ENCODE results near the gene VTI1B.
A peak's percentile ranks its signal among the peaks of the same experiment; 100 is the strongest.

VTI1B gene

DNA sequence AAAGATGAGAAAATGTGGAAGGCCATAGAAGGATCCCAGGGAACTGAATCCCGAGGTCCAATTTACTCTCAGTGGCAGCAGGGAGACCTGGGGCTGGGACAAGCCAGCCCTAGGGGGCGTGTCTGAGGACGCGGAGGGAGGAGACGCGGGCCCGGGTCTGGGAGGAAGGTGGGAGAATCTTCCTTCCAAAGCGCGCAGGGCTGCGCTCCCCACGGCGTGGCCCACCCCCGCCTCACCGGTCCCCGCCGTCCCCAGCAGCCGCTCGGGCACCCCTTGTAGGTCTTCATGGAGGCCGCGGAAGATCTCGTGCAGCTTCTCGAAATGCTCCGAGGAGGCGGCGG is 323 bp downstream of the VTI1B start:
- peaks cover 31% of the 10 kb centered on the region for H3K36me3 ChIP-seq (ENCODE audit: insufficient read depth, low read depth, low read length)
- peak overlapping the region; percentile 90 for H3K9ac ChIP-seq (ENCODE audit: low read depth, low read length)
- peak overlapping the region; percentile 71 for H3K27ac ChIP-seq (ENCODE audit: low read length)
- no peaks in the 10 kb centered on the region for H3K4me1 ChIP-seq (ENCODE audit: insufficient read depth, low read length)
- peak overlapping the region; percentile 91 for H3K4me3 ChIP-seq (ENCODE audit: low read length)
- H3K9me3 ChIP-seq (ENCODE audit: insufficient read depth, low read depth, low read length), result no peaks in the 10 kb centered on the region
- H3K27me3 ChIP-seq (ENCODE audit: insufficient read depth, low read length), result no peaks in the 10 kb centered on the region

- Histone ChIP-seq H3K27me3 (ENCODE audit: insufficient read depth, low read length) (no peaks in the 10 kb centered on the region), H3K4me1 (ENCODE audit: insufficient read depth, low read length) (peaks cover 4% of the 10 kb centered on the region; the same call in 1 of the 2 replicates), H3K4me3 (ENCODE audit: low read length) (peak overlapping the region; percentile 91), H3K27ac (ENCODE audit: low read length) (no peak overlapping the region), H3K36me3 (ENCODE audit: insufficient read depth, low read depth, low read length) (peaks cover 24% of the 10 kb centered on the region), H3K9ac (ENCODE audit: low read depth, low read length) (peak overlapping the region; percentile 90; the same call in 1 of the 2 replicates), H3K9me3 (ENCODE audit: insufficient read depth, low read depth, low read length) (no peaks in the 10 kb centered on the region)
These were observed 981 bp downstream of the VTI1B start for GRCh38 chr14:67673451-67673850.

DNA sequence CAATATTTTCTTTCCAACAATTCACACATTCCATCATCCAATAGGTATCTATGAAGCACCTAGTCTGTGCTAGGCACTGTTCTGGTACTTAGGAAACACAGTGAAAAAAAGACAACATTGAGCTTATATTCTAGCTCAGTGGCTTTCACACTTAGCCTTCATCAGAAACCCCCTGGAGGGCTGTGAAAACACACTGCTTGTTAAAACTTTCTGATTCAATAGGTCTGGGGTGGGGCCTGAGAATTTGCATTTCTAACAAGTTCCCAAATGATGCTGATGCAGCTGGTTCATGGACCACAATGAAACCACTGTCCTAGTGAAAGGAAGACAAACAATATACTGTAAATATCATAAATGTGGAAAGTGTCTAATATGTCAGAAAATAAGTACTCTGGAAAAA is 5.9 kb downstream of the VTI1B start:
- peaks cover 4% of the 10 kb centered on the region; the same call in 1 of the 2 replicates for H3K4me1 ChIP-seq (ENCODE audit: insufficient read depth, low read length)
- H3K9me3 ChIP-seq (ENCODE audit: insufficient read depth, low read depth, low read length), result no peaks in the 10 kb centered on the region
- H3K27ac ChIP-seq (ENCODE audit: low read length), result no peak overlapping the region
- H3K9ac ChIP-seq (ENCODE audit: low read depth, low read length), result no peak overlapping the region
- no peak overlapping the region for H3K4me3 ChIP-seq (ENCODE audit: low read length)
- no peaks in the 10 kb centered on the region for H3K36me3 ChIP-seq (ENCODE audit: insufficient read depth, low read depth, low read length)
- no peaks in the 10 kb centered on the region for H3K27me3 ChIP-seq (ENCODE audit: insufficient read depth, low read length)

- no peaks in the 10 kb centered on the region for H3K27me3 ChIP-seq (ENCODE audit: insufficient read depth, low read length)
- H3K36me3 ChIP-seq (ENCODE audit: insufficient read depth, low read depth, low read length), result 0 out of 2 replicates have a peak, but pooled peaks cover 3% of the 10 kb centered on the region
- no peak overlapping the region for H3K27ac ChIP-seq (ENCODE audit: low read length)
- peaks cover 4% of the 10 kb centered on the region; the same call in 1 of the 2 replicates for H3K4me1 ChIP-seq (ENCODE audit: insufficient read depth, low read length)
- H3K4me3 ChIP-seq (ENCODE audit: low read length), result no peak overlapping the region
- no peaks in the 10 kb centered on the region for H3K9me3 ChIP-seq (ENCODE audit: insufficient read depth, low read depth, low read length)
- no peak overlapping the region for H3K9ac ChIP-seq (ENCODE audit: low read depth, low read length)
These were observed 7.5 kb downstream of the VTI1B start for GRCh38 chr14:67666750-67667449.

DNA sequence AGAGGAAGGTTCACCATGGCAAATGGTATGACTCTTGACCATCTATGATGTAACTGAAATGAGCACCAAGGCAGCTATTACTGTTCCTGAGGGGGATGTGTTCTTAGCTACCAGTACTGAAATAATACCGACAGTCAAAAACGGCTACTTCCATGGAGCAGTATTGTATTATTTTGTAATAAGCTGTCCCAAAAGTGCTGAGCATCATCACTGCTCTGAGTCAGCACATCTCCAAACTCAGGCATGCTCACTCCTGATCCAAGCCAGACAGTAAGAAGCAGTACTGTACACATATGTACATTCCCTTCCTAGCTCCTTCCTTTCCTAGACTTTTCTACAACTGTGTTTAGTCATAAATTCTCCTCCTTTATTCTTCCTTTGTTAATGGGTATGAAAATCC is 8.6 kb downstream of the VTI1B start:
- Histone ChIP-seq H3K9me3 (ENCODE audit: insufficient read depth, low read depth, low read length) (no peaks in the 10 kb centered on the region), H3K27ac (ENCODE audit: low read length) (no peak overlapping the region), H3K4me3 (ENCODE audit: low read length) (no peak overlapping the region), H3K9ac (ENCODE audit: low read depth, low read length) (no peak overlapping the region), H3K27me3 (ENCODE audit: insufficient read depth, low read length) (no peaks in the 10 kb centered on the region), H3K36me3 (ENCODE audit: insufficient read depth, low read depth, low read length) (0 out of 2 replicates have a peak, but pooled peaks cover 3% of the 10 kb centered on the region), H3K4me1 (ENCODE audit: insufficient read depth, low read length) (peaks cover 4% of the 10 kb centered on the region; the same call in 1 of the 2 replicates)

GRCh38 chr14:67663633-67664032 is 10.8 kb downstream of the VTI1B start:
- H3K4me3 ChIP-seq (ENCODE audit: low read length), result no peak overlapping the region
- H3K36me3 ChIP-seq (ENCODE audit: insufficient read depth, low read depth, low read length), result peaks cover 15% of the 10 kb centered on the region; the same call in 1 of the 2 replicates
- peaks cover under 1% of the 10 kb centered on the region; the same call in 1 of the 2 replicates for H3K4me1 ChIP-seq (ENCODE audit: insufficient read depth, low read length)
- H3K27ac ChIP-seq (ENCODE audit: low read length), result no peak overlapping the region
- H3K9ac ChIP-seq (ENCODE audit: low read depth, low read length), result no peak overlapping the region
- no peaks in the 10 kb centered on the region for H3K27me3 ChIP-seq (ENCODE audit: insufficient read depth, low read length)
- H3K9me3 ChIP-seq (ENCODE audit: insufficient read depth, low read depth, low read length), result no peaks in the 10 kb centered on the region

GRCh38 chr14:67653651-67654280 is 20.7 kb downstream of the VTI1B start:
- Histone ChIP-seq H3K9me3 (ENCODE audit: insufficient read depth, low read depth, low read length) (no peaks in the 10 kb centered on the region), H3K27ac (ENCODE audit: low read length) (no peak overlapping the region), H3K4me1 (ENCODE audit: insufficient read depth, low read length) (no peaks in the 10 kb centered on the region), H3K4me3 (ENCODE audit: low read length) (no peak overlapping the region), H3K27me3 (ENCODE audit: insufficient read depth, low read length) (no peaks in the 10 kb centered on the region), H3K36me3 (ENCODE audit: insufficient read depth, low read depth, low read length) (peaks cover 83% of the 10 kb centered on the region), H3K9ac (ENCODE audit: low read depth, low read length) (no peak overlapping the region)

- no peaks in the 10 kb centered on the region for H3K27me3 ChIP-seq (ENCODE audit: insufficient read depth, low read length)
- no peaks in the 10 kb centered on the region for H3K9me3 ChIP-seq (ENCODE audit: insufficient read depth, low read depth, low read length)
- H3K27ac ChIP-seq (ENCODE audit: low read length), result no peak overlapping the region
- H3K36me3 ChIP-seq (ENCODE audit: insufficient read depth, low read depth, low read length), result peaks cover 93% of the 10 kb centered on the region
- H3K4me1 ChIP-seq (ENCODE audit: insufficient read depth, low read length), result no peaks in the 10 kb centered on the region
- H3K9ac ChIP-seq (ENCODE audit: low read depth, low read length), result no peak overlapping the region
- H3K4me3 ChIP-seq (ENCODE audit: low read length), result no peak overlapping the region
These were observed 22.2 kb downstream of the VTI1B start for GRCh38 chr14:67652189-67652588.

DNA sequence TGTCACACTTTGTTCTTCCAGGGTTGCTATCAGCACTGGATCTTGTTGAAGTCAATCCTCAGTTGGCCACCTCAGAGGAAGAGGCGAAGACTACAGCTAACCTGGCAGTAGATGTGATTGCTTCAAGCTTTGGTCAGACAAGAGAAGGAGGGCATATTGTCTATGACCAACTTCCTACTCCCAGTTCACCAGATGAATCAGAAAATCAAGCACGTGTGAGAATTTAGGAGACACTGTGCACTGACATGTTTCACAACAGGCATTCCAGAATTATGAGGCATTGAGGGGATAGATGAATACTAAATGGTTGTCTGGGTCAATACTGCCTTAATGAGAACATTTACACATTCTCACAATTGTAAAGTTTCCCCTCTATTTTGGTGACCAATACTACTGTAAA is 23.7 kb downstream of the VTI1B start:
- no peaks in the 10 kb centered on the region for H3K9me3 ChIP-seq (ENCODE audit: insufficient read depth, low read depth, low read length)
- H3K4me1 ChIP-seq (ENCODE audit: insufficient read depth, low read length), result no peaks in the 10 kb centered on the region
- no peak overlapping the region for H3K9ac ChIP-seq (ENCODE audit: low read depth, low read length)
- H3K4me3 ChIP-seq (ENCODE audit: low read length), result no peak overlapping the region
- H3K27ac ChIP-seq (ENCODE audit: low read length), result no peak overlapping the region
- H3K36me3 ChIP-seq (ENCODE audit: insufficient read depth, low read depth, low read length), result peaks cover 96% of the 10 kb centered on the region
- no peaks in the 10 kb centered on the region for H3K27me3 ChIP-seq (ENCODE audit: insufficient read depth, low read length)

- H3K27ac ChIP-seq (ENCODE audit: low read length), result no peak overlapping the region
- H3K9ac ChIP-seq (ENCODE audit: low read depth, low read length), result no peak overlapping the region
- H3K36me3 ChIP-seq (ENCODE audit: insufficient read depth, low read depth, low read length), result peaks cover 96% of the 10 kb centered on the region
- H3K9me3 ChIP-seq (ENCODE audit: insufficient read depth, low read depth, low read length), result no peaks in the 10 kb centered on the region
- H3K4me3 ChIP-seq (ENCODE audit: low read length), result no peak overlapping the region
- H3K4me1 ChIP-seq (ENCODE audit: insufficient read depth, low read length), result no peaks in the 10 kb centered on the region
- H3K27me3 ChIP-seq (ENCODE audit: insufficient read depth, low read length), result no peaks in the 10 kb centered on the region
These were observed 24.3 kb downstream of the VTI1B start for GRCh38 chr14:67650151-67650550.

- Histone ChIP-seq H3K9me3 (ENCODE audit: insufficient read depth, low read depth, low read length) (no peaks in the 10 kb centered on the region), H3K4me1 (ENCODE audit: insufficient read depth, low read length) (no peaks in the 10 kb centered on the region), H3K36me3 (ENCODE audit: insufficient read depth, low read depth, low read length) (peaks cover 71% of the 10 kb centered on the region), H3K9ac (ENCODE audit: low read depth, low read length) (no peak overlapping the region), H3K27me3 (ENCODE audit: insufficient read depth, low read length) (no peaks in the 10 kb centered on the region), H3K27ac (ENCODE audit: low read length) (no peak overlapping the region), H3K4me3 (ENCODE audit: low read length) (no peak overlapping the region)
These were observed 28.3 kb downstream of the VTI1B start for GRCh38 chr14:67646131-67646530.

GRCh38 chr14:67645414-67645813 is 29.0 kb downstream of the VTI1B start:
- Histone ChIP-seq H3K27ac (ENCODE audit: low read length) (no peak overlapping the region), H3K4me3 (ENCODE audit: low read length) (no peak overlapping the region), H3K9ac (ENCODE audit: low read depth, low read length) (no peak overlapping the region), H3K36me3 (ENCODE audit: insufficient read depth, low read depth, low read length) (peaks cover 64% of the 10 kb centered on the region), H3K4me1 (ENCODE audit: insufficient read depth, low read length) (no peaks in the 10 kb centered on the region), H3K9me3 (ENCODE audit: insufficient read depth, low read depth, low read length) (no peaks in the 10 kb centered on the region), H3K27me3 (ENCODE audit: insufficient read depth, low read length) (no peaks in the 10 kb centered on the region)
